Neural crest cell (in vitro differentiated cells): ENCODE measurements around the gene ASAP2. TPM values are rescaled to one million over a fixed set of nuclear protein-coding genes. Genes with fewer than 3 reads are reported as not detected.

Source experiments
- DNase-seq: peaks from one replicate; pipeline ENCODE4 v3.0.0; 2021; ENCODE audit warnings: low read depth, mixed read lengths, low spot score
- H3K27ac Mint-ChIP-seq: one replicate; pipeline ENCODE4 v1.8.0; 2021; ENCODE audit warnings: mild to moderate bottlenecking, mixed read lengths; ENCODE audit not compliant: unreplicated experiment
- H3K27me3 Mint-ChIP-seq: 2 replicates; pipeline ENCODE4 v1.8.0; 2021; ENCODE audit warnings: low read depth, mild to moderate bottlenecking, mixed read lengths
- H3K36me3 Mint-ChIP-seq: 2 replicates; pipeline ENCODE4 v1.8.0; 2021; ENCODE audit warnings: low read depth, mild to moderate bottlenecking, mixed read lengths
- H3K4me1 Mint-ChIP-seq: 2 replicates; pipeline ENCODE4 v1.8.0; 2021; ENCODE audit warnings: mixed read lengths
- H3K4me3 Mint-ChIP-seq: one replicate; pipeline ENCODE4 v1.8.0; 2021; ENCODE audit warnings: mild to moderate bottlenecking, mixed read lengths
- H3K9me3 Mint-ChIP-seq: 2 replicates; pipeline ENCODE4 v1.8.0; 2021; ENCODE audit warnings: mixed read lengths
- CTCF ChIP-seq: fragments of 200-600 bp; sonication (generic); conservative IDR thresholded peaks from 2 replicates; pipeline ENCODE4 v1.5.0; 2021; ENCODE audit warnings: antibody characterized with exemption, mild to moderate bottlenecking
- total RNA-seq: library from RNA; stranded (reverse); gene quantifications from 2 replicates; pipeline ENCODE4 v1.2.1, GENCODE V29; 2021

The ASAP2 gene
- total RNA-seq, 1 donor from 2014 or later = 48.6 TPM

- no peak for DNase-seq
- TF ChIP-seq CTCF = no peak
- Mint-ChIP-seq H3K27ac (no peak overlapping the region), H3K36me3 (no peaks in the 10 kb centered on the region), H3K27me3 (no peaks in the 10 kb centered on the region), H3K4me3 (no peak overlapping the region), H3K9me3 (no peaks in the 10 kb centered on the region), H3K4me1 (peaks cover 10% of the 10 kb centered on the region)
Measured at GRCh38 chr2:9315280-9315847, 108.8 kb downstream of the ASAP2 start.

GRCh38 chr2:9317559-9317958, 110.9 kb downstream of the ASAP2 start:
- Mint-ChIP-seq H3K27me3 (no peaks in the 10 kb centered on the region), H3K36me3 (no peaks in the 10 kb centered on the region), H3K4me1 (peaks cover 4% of the 10 kb centered on the region), H3K27ac (no peak overlapping the region), H3K9me3 (no peaks in the 10 kb centered on the region), H3K4me3 (no peak overlapping the region)
- DNase-seq = no peak
- no peak for TF ChIP-seq CTCF

- Mint-ChIP-seq H3K4me1 (peaks cover 4% of the 10 kb centered on the region), H3K4me3 (no peak overlapping the region), H3K36me3 (peaks cover 7% of the 10 kb centered on the region), H3K9me3 (no peaks in the 10 kb centered on the region), H3K27me3 (no peaks in the 10 kb centered on the region), H3K27ac (no peak overlapping the region)
- no peak for TF ChIP-seq CTCF
- no peak for DNase-seq
Measured at GRCh38 chr2:9318461-9319337, 112.1 kb downstream of the ASAP2 start.

GRCh38 chr2:9319338-9319715, 112.7 kb downstream of the ASAP2 start:
- DNase-seq = no peak
- H3K4me1 Mint-ChIP-seq = peaks cover 4% of the 10 kb centered on the region
- H3K4me3 Mint-ChIP-seq = no peak overlapping the region
- H3K36me3 Mint-ChIP-seq = peaks cover 7% of the 10 kb centered on the region
- no peaks in the 10 kb centered on the region for H3K9me3 Mint-ChIP-seq
- no peaks in the 10 kb centered on the region for H3K27me3 Mint-ChIP-seq
- H3K27ac Mint-ChIP-seq = no peak overlapping the region
- TF ChIP-seq CTCF = no peak

GRCh38 chr2:9322576-9322975, 116.0 kb downstream of the ASAP2 start:
- Mint-ChIP-seq H3K27ac (no peak overlapping the region), H3K4me1 (no peaks in the 10 kb centered on the region), H3K9me3 (no peaks in the 10 kb centered on the region), H3K36me3 (peaks cover 7% of the 10 kb centered on the region), H3K4me3 (no peak overlapping the region), H3K27me3 (no peaks in the 10 kb centered on the region)
- DNase-seq = no peak
- no peak for TF ChIP-seq CTCF
